Activated T-cell treated with anti-CD3 and anti-CD28 coated beads for 48 hours (primary cell): ENCODE data around the gene C3orf85.

ENCODE experiments used
- DNase-seq: peaks from one replicate; pipeline ENCODE4 v3.0.0-alpha.2; 2020; ENCODE audit warnings: low read depth

C3orf85 gene

GRCh38 chr3:109152320-109152719, 15.8 kb downstream of the C3orf85 start:
- no peak for DNase-seq

GRCh38 chr3:109154979-109155378, 18.5 kb downstream of the C3orf85 start:
- DNase-seq = no peak

GRCh38 chr3:109155828-109156227, 19.3 kb downstream of the C3orf85 start:
- no peak for DNase-seq

GRCh38 chr3:109161487-109162123, 25.1 kb downstream of the C3orf85 start:
- no peak for DNase-seq

- DNase-seq = no peak
Observed at GRCh38 chr3:109165905-109166304, 29.4 kb downstream of the C3orf85 start.

- DNase-seq = no peak
Observed at GRCh38 chr3:109171479-109171878, 35.0 kb downstream of the C3orf85 start.

- no peak for DNase-seq
Observed at GRCh38 chr3:109175411-109175810, 38.9 kb downstream of the C3orf85 start.

- no peak for DNase-seq
Observed at GRCh38 chr3:109176726-109177125, 40.2 kb downstream of the C3orf85 start.

- no peak for DNase-seq
Observed at GRCh38 chr3:109177908-109178307, 41.4 kb downstream of the C3orf85 start.

- no peak for DNase-seq
Observed at GRCh38 chr3:109178708-109179107, 42.2 kb downstream of the C3orf85 start.

GRCh38 chr3:109184726-109185125, 48.2 kb downstream of the C3orf85 start:
- no peak for DNase-seq

- no peak for DNase-seq
Observed at GRCh38 chr3:109187390-109187789, 50.9 kb downstream of the C3orf85 start.

GRCh38 chr3:109188741-109189140, 52.2 kb downstream of the C3orf85 start:
- no peak for DNase-seq

- no peak for DNase-seq
Observed at GRCh38 chr3:109191421-109191820, 54.9 kb downstream of the C3orf85 start.

- DNase-seq = no peak
Observed at GRCh38 chr3:109195815-109196214, 59.3 kb downstream of the C3orf85 start.
